ENCODE measurements around the gene ADAMTSL1.

Gene ADAMTSL1

GRCh38 chr9:18520416-18521047 is 46.6 kb downstream of the ADAMTSL1 start:
- no peaks in the 10 kb centered on the region for H4K20me1 ChIP-seq (ENCODE audit: low read depth, low read length)

DNA sequence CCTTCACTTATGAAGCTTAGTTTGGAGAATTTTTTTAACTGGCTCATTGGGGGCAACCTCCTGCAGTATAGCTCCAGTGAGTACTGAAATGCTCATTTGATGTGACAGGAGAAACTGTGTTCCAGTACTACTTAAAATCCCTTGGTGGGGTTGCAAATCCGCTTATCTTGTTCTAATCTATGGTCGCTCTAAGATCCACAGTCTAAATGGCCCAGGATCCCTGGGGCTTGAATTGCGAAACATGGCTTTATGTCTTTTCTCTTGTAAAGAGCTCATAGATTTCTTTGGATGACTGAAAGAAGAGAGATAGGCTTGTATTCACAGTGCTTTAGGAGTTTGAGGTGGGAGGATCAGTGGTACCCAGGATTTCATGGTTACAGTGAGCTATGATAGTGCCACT is 52.7 kb downstream of the ADAMTSL1 start:
- H3K9me3 ChIP-seq (ENCODE audit: insufficient read depth, low read length): no peaks in the 10 kb centered on the region
- H3K79me2 ChIP-seq (ENCODE audit: insufficient read depth, low read length): no peaks in the 10 kb centered on the region
- no peak overlapping the region for H3K9ac ChIP-seq (ENCODE audit: low read length)
- TF ChIP-seq CTCF (IDR thresholded peaks at IDR 0.05; ENCODE audit: insufficient read depth, low read length, poor library complexity, severe bottlenecking) (no peak), EZH2phosphoT487 (conservative IDR thresholded peaks at IDR 0.05; ENCODE audit: low read length) (no peak)
- H4K20me1 ChIP-seq (ENCODE audit: low read depth, low read length): no peaks in the 10 kb centered on the region
- no peak overlapping the region for H3K4me3 ChIP-seq (ENCODE audit: insufficient read depth, low read length, poor library complexity, severe bottlenecking)
- no peaks in the 10 kb centered on the region for H3K36me3 ChIP-seq (ENCODE audit: low read length)
- no peaks in the 10 kb centered on the region for H3F3A ChIP-seq (ENCODE audit: insufficient read depth)
- H3K4me2 ChIP-seq (ENCODE audit: low read depth, low read length, poor library complexity, severe bottlenecking): no peak overlapping the region
- H2AFZ ChIP-seq (ENCODE audit: low read depth, low read length, severe bottlenecking): no peak overlapping the region
- no peak overlapping the region for H3K27ac ChIP-seq (ENCODE audit: low read depth, low read length)
- H3K27me3 ChIP-seq (ENCODE audit: low read length): no peaks in the 10 kb centered on the region
- H3K9me2 ChIP-seq (replicated peaks; ENCODE audit: insufficient read depth, low read length): no peaks in the 10 kb centered on the region

More at GRCh38 chr9:18520416-18521047, 46.6 kb downstream of the ADAMTSL1 start:
- Histone ChIP-seq H3K27me3 (ENCODE audit: low read length) (no peaks in the 10 kb centered on the region), H3K36me3 (ENCODE audit: low read length) (no peaks in the 10 kb centered on the region), H3K9me2 (replicated peaks; ENCODE audit: insufficient read depth, low read length) (no peaks in the 10 kb centered on the region), H3K9me3 (ENCODE audit: insufficient read depth, low read length) (no peaks in the 10 kb centered on the region), H3K79me2 (ENCODE audit: insufficient read depth, low read length) (no peaks in the 10 kb centered on the region), H2AFZ (ENCODE audit: low read depth, low read length, severe bottlenecking) (no peak overlapping the region), H3F3A (ENCODE audit: insufficient read depth) (no peaks in the 10 kb centered on the region), H3K9ac (ENCODE audit: low read length) (no peak overlapping the region), H3K27ac (ENCODE audit: low read depth, low read length) (no peak overlapping the region), H3K4me3 (ENCODE audit: insufficient read depth, low read length, poor library complexity, severe bottlenecking) (no peak overlapping the region), H3K4me2 (ENCODE audit: low read depth, low read length, poor library complexity, severe bottlenecking) (no peak overlapping the region)
- TF ChIP-seq CTCF (IDR thresholded peaks at IDR 0.05; ENCODE audit: insufficient read depth, low read length, poor library complexity, severe bottlenecking) (no peak), EZH2phosphoT487 (conservative IDR thresholded peaks at IDR 0.05; ENCODE audit: low read length) (no peak)

GRCh38 chr9:18531136-18532065 is 57.4 kb downstream of the ADAMTSL1 start:
- Histone ChIP-seq H3K9ac (ENCODE audit: low read length) (no peak overlapping the region), H3K36me3 (ENCODE audit: low read length) (no peaks in the 10 kb centered on the region), H3K27ac (ENCODE audit: low read depth, low read length) (no peak overlapping the region), H3K9me3 (ENCODE audit: insufficient read depth, low read length) (peaks cover 32% of the 10 kb centered on the region; the same call in 1 of the 2 replicates), H3K27me3 (ENCODE audit: low read length) (no peaks in the 10 kb centered on the region), H4K20me1 (ENCODE audit: low read depth, low read length) (no peaks in the 10 kb centered on the region), H3K4me2 (ENCODE audit: low read depth, low read length, poor library complexity, severe bottlenecking) (no peak overlapping the region), H2AFZ (ENCODE audit: low read depth, low read length, severe bottlenecking) (no peak overlapping the region), H3F3A (ENCODE audit: insufficient read depth) (no peaks in the 10 kb centered on the region), H3K9me2 (replicated peaks; ENCODE audit: insufficient read depth, low read length) (no peaks in the 10 kb centered on the region), H3K79me2 (ENCODE audit: insufficient read depth, low read length) (no peaks in the 10 kb centered on the region), H3K4me3 (ENCODE audit: insufficient read depth, low read length, poor library complexity, severe bottlenecking) (no peak overlapping the region)
- no peak for TF ChIP-seq EZH2phosphoT487 (conservative IDR thresholded peaks at IDR 0.05; ENCODE audit: low read length)
- no peak for TF ChIP-seq CTCF (IDR thresholded peaks at IDR 0.05; ENCODE audit: insufficient read depth, low read length, poor library complexity, severe bottlenecking)

Data from SU-DHL-6 (cell line).